ENCODE data around the gene HS6ST1.

The HS6ST1 gene

GRCh38 chr2:128303095-128303791 is 15.4 kb downstream of the HS6ST1 start:
- WGBS (ENCODE audit: insufficient coverage, insufficient read length): no CpG with 5 or more reads among the region's 9 CpGs
- peaks cover 26% of the 10 kb centered on the region for H3K4me1 ChIP-seq (ENCODE audit: control insufficient read depth, insufficient read depth, low read length)
- no peak overlapping the region for H3K27ac ChIP-seq (ENCODE audit: low read length)
- no peak overlapping the region for H3K4me3 ChIP-seq (ENCODE audit: low read length)
- no peaks in the 10 kb centered on the region for H3K9me3 ChIP-seq (ENCODE audit: control insufficient read depth, insufficient read depth, low read length)
- H3K36me3 ChIP-seq (ENCODE audit: control insufficient read depth, insufficient read depth, low read length): no peaks in the 10 kb centered on the region; the same call in 1 of the 2 replicates
- DNase-seq (ENCODE audit: low read depth, low spot score): no peak
- no peaks in the 10 kb centered on the region for H3K27me3 ChIP-seq (ENCODE audit: control insufficient read depth, insufficient read depth, low read length)

GRCh38 chr2:128302744-128303067 is 16.0 kb downstream of the HS6ST1 start:
- no CpG with 5 or more reads among the region's 8 CpGs for WGBS (ENCODE audit: insufficient coverage, insufficient read length)
- Histone ChIP-seq H3K27ac (ENCODE audit: low read length) (no peak overlapping the region), H3K4me1 (ENCODE audit: control insufficient read depth, insufficient read depth, low read length) (peaks cover 24% of the 10 kb centered on the region), H3K9me3 (ENCODE audit: control insufficient read depth, insufficient read depth, low read length) (no peaks in the 10 kb centered on the region), H3K36me3 (ENCODE audit: control insufficient read depth, insufficient read depth, low read length) (no peaks in the 10 kb centered on the region; the same call in 1 of the 2 replicates), H3K4me3 (ENCODE audit: low read length) (no peak overlapping the region), H3K27me3 (ENCODE audit: control insufficient read depth, insufficient read depth, low read length) (no peaks in the 10 kb centered on the region)
- no peak for DNase-seq (ENCODE audit: low read depth, low spot score)

- no peak for DNase-seq (ENCODE audit: low read depth, low spot score)
- Histone ChIP-seq H3K27ac (ENCODE audit: low read length) (no peak overlapping the region), H3K36me3 (ENCODE audit: control insufficient read depth, insufficient read depth, low read length) (no peaks in the 10 kb centered on the region; the same call in 1 of the 2 replicates), H3K4me1 (ENCODE audit: control insufficient read depth, insufficient read depth, low read length) (peaks cover 24% of the 10 kb centered on the region), H3K27me3 (ENCODE audit: control insufficient read depth, insufficient read depth, low read length) (no peaks in the 10 kb centered on the region), H3K9me3 (ENCODE audit: control insufficient read depth, insufficient read depth, low read length) (no peaks in the 10 kb centered on the region), H3K4me3 (ENCODE audit: low read length) (no peak overlapping the region)
- WGBS (ENCODE audit: insufficient coverage, insufficient read length): no CpG with 5 or more reads among the region's 8 CpGs
These were observed 16.5 kb downstream of the HS6ST1 start for GRCh38 chr2:128302011-128302743.

GRCh38 chr2:128301501-128301966 is 17.1 kb downstream of the HS6ST1 start:
- no peaks in the 10 kb centered on the region for H3K27me3 ChIP-seq (ENCODE audit: control insufficient read depth, insufficient read depth, low read length)
- DNase-seq (ENCODE audit: low read depth, low spot score): no peak
- no peak overlapping the region for H3K4me3 ChIP-seq (ENCODE audit: low read length)
- no peaks in the 10 kb centered on the region for H3K9me3 ChIP-seq (ENCODE audit: control insufficient read depth, insufficient read depth, low read length)
- H3K27ac ChIP-seq (ENCODE audit: low read length): no peak overlapping the region
- peaks cover 20% of the 10 kb centered on the region for H3K4me1 ChIP-seq (ENCODE audit: control insufficient read depth, insufficient read depth, low read length)
- H3K36me3 ChIP-seq (ENCODE audit: control insufficient read depth, insufficient read depth, low read length): no peaks in the 10 kb centered on the region
- WGBS (ENCODE audit: insufficient coverage, insufficient read length): no CpG with 5 or more reads among the region's 13 CpGs

GRCh38 chr2:128301021-128301420 is 17.6 kb downstream of the HS6ST1 start:
- H3K27ac ChIP-seq (ENCODE audit: low read length): no peak overlapping the region
- WGBS (ENCODE audit: insufficient coverage, insufficient read length): no CpG with 5 or more reads among the region's 8 CpGs

GRCh38 chr2:128300151-128301020 is 18.3 kb downstream of the HS6ST1 start:
- no CpG with 5 or more reads among the region's 23 CpGs for WGBS (ENCODE audit: insufficient coverage, insufficient read length)
- Histone ChIP-seq H3K9me3 (ENCODE audit: control insufficient read depth, insufficient read depth, low read length) (no peaks in the 10 kb centered on the region), H3K4me3 (ENCODE audit: low read length) (no peak overlapping the region), H3K36me3 (ENCODE audit: control insufficient read depth, insufficient read depth, low read length) (no peaks in the 10 kb centered on the region), H3K27me3 (ENCODE audit: control insufficient read depth, insufficient read depth, low read length) (no peaks in the 10 kb centered on the region), H3K27ac (ENCODE audit: low read length) (no peak overlapping the region), H3K4me1 (ENCODE audit: control insufficient read depth, insufficient read depth, low read length) (peaks cover 11% of the 10 kb centered on the region)
- no peak for DNase-seq (ENCODE audit: low read depth, low spot score)

More at GRCh38 chr2:128301021-128301420, 17.6 kb downstream of the HS6ST1 start:
- DNase-seq (ENCODE audit: low read depth, low spot score): no peak
- H3K36me3 ChIP-seq (ENCODE audit: control insufficient read depth, insufficient read depth, low read length): no peaks in the 10 kb centered on the region
- peaks cover 17% of the 10 kb centered on the region for H3K4me1 ChIP-seq (ENCODE audit: control insufficient read depth, insufficient read depth, low read length)
- no peaks in the 10 kb centered on the region for H3K27me3 ChIP-seq (ENCODE audit: control insufficient read depth, insufficient read depth, low read length)
- no peaks in the 10 kb centered on the region for H3K9me3 ChIP-seq (ENCODE audit: control insufficient read depth, insufficient read depth, low read length)
- no peak overlapping the region for H3K4me3 ChIP-seq (ENCODE audit: low read length)

- Histone ChIP-seq H3K27ac (ENCODE audit: low read length) (no peak overlapping the region), H3K4me1 (ENCODE audit: control insufficient read depth, insufficient read depth, low read length) (peaks cover 6% of the 10 kb centered on the region), H3K4me3 (ENCODE audit: low read length) (no peak overlapping the region), H3K27me3 (ENCODE audit: control insufficient read depth, insufficient read depth, low read length) (no peaks in the 10 kb centered on the region), H3K36me3 (ENCODE audit: control insufficient read depth, insufficient read depth, low read length) (no peaks in the 10 kb centered on the region), H3K9me3 (ENCODE audit: control insufficient read depth, insufficient read depth, low read length) (no peaks in the 10 kb centered on the region)
- DNase-seq (ENCODE audit: low read depth, low spot score): no peak
- WGBS (ENCODE audit: insufficient coverage, insufficient read length): no CpG with 5 or more reads among the region's 11 CpGs
These were observed 19.0 kb downstream of the HS6ST1 start for GRCh38 chr2:128299628-128300027.

- WGBS (ENCODE audit: insufficient coverage, insufficient read length): no CpG with 5 or more reads among the region's 16 CpGs
- H3K4me3 ChIP-seq (ENCODE audit: low read length): no peak overlapping the region
- H3K9me3 ChIP-seq (ENCODE audit: control insufficient read depth, insufficient read depth, low read length): no peaks in the 10 kb centered on the region
- H3K36me3 ChIP-seq (ENCODE audit: control insufficient read depth, insufficient read depth, low read length): no peaks in the 10 kb centered on the region
- no peak for DNase-seq (ENCODE audit: low read depth, low spot score)
- H3K4me1 ChIP-seq (ENCODE audit: control insufficient read depth, insufficient read depth, low read length): peaks cover 5% of the 10 kb centered on the region; the same call in 1 of the 2 replicates
- no peaks in the 10 kb centered on the region for H3K27me3 ChIP-seq (ENCODE audit: control insufficient read depth, insufficient read depth, low read length)
- no peak overlapping the region for H3K27ac ChIP-seq (ENCODE audit: low read length)
These were observed 19.7 kb downstream of the HS6ST1 start for GRCh38 chr2:128298846-128299507.

- Histone ChIP-seq H3K36me3 (ENCODE audit: control insufficient read depth, insufficient read depth, low read length) (no peaks in the 10 kb centered on the region), H3K4me1 (ENCODE audit: control insufficient read depth, insufficient read depth, low read length) (peaks cover 7% of the 10 kb centered on the region; the same call in 1 of the 2 replicates), H3K27ac (ENCODE audit: low read length) (no peak overlapping the region), H3K9me3 (ENCODE audit: control insufficient read depth, insufficient read depth, low read length) (no peaks in the 10 kb centered on the region), H3K4me3 (ENCODE audit: low read length) (no peak overlapping the region), H3K27me3 (ENCODE audit: control insufficient read depth, insufficient read depth, low read length) (no peaks in the 10 kb centered on the region)
- WGBS (ENCODE audit: insufficient coverage, insufficient read length): 100% methylated on average over 3 of the region's 7 CpGs
- DNase-seq (ENCODE audit: low read depth, low spot score): no peak
These were observed 20.4 kb downstream of the HS6ST1 start for GRCh38 chr2:128298286-128298685.

Data from iPS DF 6.9 (cell line).